WTC11 (cell line): ENCODE measurements around the gene ZBTB7C.
"Not testable (repeated sequence)": the region's sequence is repeated elsewhere in the genome, so short reads cannot be mapped to it uniquely, and the experiment has no call there.

ENCODE experiments used
- ATF6 ChIP-seq: sonication (generic); formaldehyde crosslinking; IDR thresholded peaks from 2 replicates; pipeline ENCODE4 v1.8.1; 2023; ENCODE audit warnings: mild to moderate bottlenecking, missing genetic modification reagents
- CREM ChIP-seq: sonication (generic); formaldehyde crosslinking; IDR thresholded peaks from 2 replicates; pipeline ENCODE4 v1.8.1; 2022; ENCODE audit warnings: mild to moderate bottlenecking, missing genetic modification reagents, moderate library complexity
- CTCF ChIP-seq: fragments of 200-600 bp; IDR thresholded peaks from 2 replicates; pipeline ENCODE4 v1.8.0; 2022; ENCODE audit warnings: antibody characterized with exemption
- SMAD4 ChIP-seq: sonication (generic); formaldehyde crosslinking; IDR thresholded peaks from 2 replicates; pipeline ENCODE4 v1.8.0; 2022; ENCODE audit warnings: mild to moderate bottlenecking, missing genetic modification reagents
- ZSCAN18 ChIP-seq: fragments of 250-450 bp; sonication (Bioruptor Pico); IDR thresholded peaks from 2 replicates; pipeline ENCODE4 v2.1.2; 2022; ENCODE audit warnings: mild to moderate bottlenecking, moderate library complexity

GRCh38 chr18:48434382-48434781, 25.2 kb upstream of the ZBTB7C start:
- not testable (repeated sequence) for TF ChIP-seq ZSCAN18 (CRISPR knock-in tag); CTCF; SMAD4; CREM (CRISPR knock-in tag); ATF6
